GM12878 (cell line): ENCODE results near the gene IGF1R.

ENCODE experiments used
- ATF3 ChIP-seq: IDR thresholded peaks from 2 replicates; pipeline ENCODE4 v1.6.1; 2011; ENCODE audit warnings: low read depth, mild to moderate bottlenecking, low read length, moderate library complexity, borderline replicate concordance; ENCODE audit errors: extremely low read depth
- MXI1 ChIP-seq: fragments of 150-350 bp; IDR thresholded peaks from 2 replicates; pipeline ENCODE4 v1.6.1; 2011; ENCODE audit warnings: low read depth, mild to moderate bottlenecking, inconsistent platforms, low read length, improper control_type of control experiment

GRCh38 chr15:98787936-98788757 is 139.8 kb downstream of the IGF1R start:
- TF ChIP-seq MXI1 (no peak), ATF3 (no peak)
